G401 (cell line): ENCODE results near the gene TTLL5. TPM values are rescaled to one million over a fixed set of nuclear protein-coding genes. Genes with fewer than 3 reads are reported as not detected.

Experiments
- DNase-seq: peaks from one replicate; pipeline ENCODE4 v3.0.0-alpha.2; 2015; ENCODE audit warnings: low spot score
- in situ Hi-C: cut with HindIII; loops from 2 replicates; pipeline ENCODE4 v1.10.0; 2016; ENCODE audit warnings: low sequenced_read_pairs, mixed read lengths
- total RNA-seq: library from RNA; depleted of rRNA; stranded (reverse); fragments of >200 nt; shearing (Covaris generic); gene quantifications from 2 replicates; pipeline ENCODE4 v1.2.3, GENCODE V29; 2014; rRNA removed

The TTLL5 gene
- total RNA-seq, 1 experiment from 2014 or later: 25.6 TPM

- in situ Hi-C loops: loop anchor here (25.0 kb wide), 1 partner anchor 274 kb away; no protein-coding TSS in a partner anchor
- DNase-seq: peak; percentile 94
Observed at GRCh38 chr14:75985618-75986438, 324.8 kb downstream of the TTLL5 start, which contains the start of gene IFT43. Gene IFT43, plus strand, starts transcription at chr14:75985763. Its CDS starts 24 bp downstream, at chr14:75985787.

- in situ Hi-C loops: loop anchor here (25.0 kb wide), 1 partner anchor 274 kb away; no protein-coding TSS in a partner anchor
- DNase-seq: no peak
Observed at GRCh38 chr14:75986439-75986765, 325.4 kb downstream of the TTLL5 start.

- in situ Hi-C loops: loop anchor here (25.0 kb wide), 1 partner anchor 275 kb away; no protein-coding TSS in a partner anchor
- DNase-seq: no peak
Observed at GRCh38 chr14:75987201-75987970, 326.3 kb downstream of the TTLL5 start.

GRCh38 chr14:75989134-75989533, 328.1 kb downstream of the TTLL5 start:
- in situ Hi-C loops: loop anchor here (25.0 kb wide), 1 partner anchor 277 kb away; no protein-coding TSS in a partner anchor
- DNase-seq: no peak

GRCh38 chr14:75990297-75990696, 329.3 kb downstream of the TTLL5 start:
- DNase-seq: no peak
- in situ Hi-C loops: loop anchor here (25.0 kb wide), 1 partner anchor 278 kb away; no protein-coding TSS in a partner anchor

- no peak for DNase-seq
- in situ Hi-C loops: loop anchor here (25.0 kb wide), 1 partner anchor 279 kb away; no protein-coding TSS in a partner anchor
Observed at GRCh38 chr14:75991753-75992152, 330.7 kb downstream of the TTLL5 start.

GRCh38 chr14:75993567-75994041, 332.6 kb downstream of the TTLL5 start:
- in situ Hi-C loops: loop anchor here (25.0 kb wide), 1 partner anchor 281 kb away; no protein-coding TSS in a partner anchor
- no peak for DNase-seq

GRCh38 chr14:75995372-75996041, 334.5 kb downstream of the TTLL5 start:
- DNase-seq: no peak
- in situ Hi-C loops: loop anchor here (25.0 kb wide), 1 partner anchor 283 kb away; no protein-coding TSS in a partner anchor

GRCh38 chr14:75996488-75996887, 335.4 kb downstream of the TTLL5 start:
- in situ Hi-C loops: loop anchor here (25.0 kb wide), 1 partner anchor 284 kb away; no protein-coding TSS in a partner anchor
- DNase-seq: no peak

- in situ Hi-C loops: loop anchor here (25.0 kb wide), 1 partner anchor 287 kb away; no protein-coding TSS in a partner anchor
- DNase-seq: no peak
Observed at GRCh38 chr14:75999511-76000190, 338.6 kb downstream of the TTLL5 start.

GRCh38 chr14:76002383-76002782, 341.3 kb downstream of the TTLL5 start:
- in situ Hi-C loops: no loop called here
- no peak for DNase-seq

Other genes starting within 250 kb of the TTLL5 start
- gene JDP2, start 233.2 kb upstream of the TTLL5 start, total RNA-seq: 37.4 and 40.7 TPM in 2 replicates
- not detected in 2 replicates for gene BATF, start 138.8 kb upstream of the TTLL5 start, total RNA-seq
- gene FLVCR2, start 82.6 kb upstream of the TTLL5 start, total RNA-seq: 1.3 and 1.6 TPM in 2 replicates
- gene ERG28, start 370 bp upstream of the TTLL5 start, total RNA-seq: 15.1 and 16.6 TPM in 2 replicates